ENCODE data around the gene CAPN2.
"Not testable (repeated sequence)": the region's sequence is repeated elsewhere in the genome, so short reads cannot be mapped to it uniquely, and the experiment has no call there.

CAPN2 gene

DNA sequence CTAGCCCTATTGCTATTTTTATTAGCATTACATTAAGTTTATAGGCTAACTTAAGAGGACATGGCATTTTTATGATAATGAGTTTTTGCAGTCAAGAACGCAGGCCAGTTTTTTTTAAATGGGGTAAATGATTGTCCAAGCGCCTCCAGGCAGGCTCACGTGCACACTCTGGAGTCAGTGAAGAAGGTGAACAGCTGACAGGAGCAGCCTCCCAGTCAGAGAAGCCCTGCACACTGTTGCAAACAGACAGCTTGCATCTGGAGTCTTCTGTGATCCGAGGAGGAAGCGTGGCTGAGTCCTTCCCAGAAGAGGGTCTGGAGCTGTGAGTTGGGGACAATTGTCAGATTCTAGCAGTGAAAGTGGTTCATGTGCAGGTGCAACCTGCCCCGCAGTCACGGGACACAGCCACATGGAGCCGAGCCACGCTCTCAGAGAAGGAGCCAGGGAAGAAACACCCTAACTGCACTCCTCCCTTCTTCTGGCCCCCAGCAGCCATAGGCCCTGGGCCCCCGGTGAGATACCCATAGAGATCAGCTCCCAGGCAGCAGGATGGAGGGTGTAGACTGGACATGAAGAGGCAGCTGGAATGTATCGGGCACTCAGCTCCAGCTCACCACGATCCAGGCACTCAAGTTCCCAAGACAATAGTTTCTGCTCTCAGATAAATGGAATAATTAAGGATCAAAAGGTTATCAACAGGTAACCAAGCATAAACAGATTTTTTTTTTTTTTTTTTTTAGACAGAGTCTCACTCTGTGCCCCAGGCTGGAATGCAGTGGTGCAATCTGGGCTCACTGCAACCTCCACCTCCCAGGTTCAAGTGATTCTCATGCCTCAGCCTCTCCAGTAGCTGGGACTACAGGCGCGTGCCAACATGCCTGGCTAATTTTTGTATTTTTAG lies 26.4 kb downstream of the CAPN2 start:
- DNase-seq (ENCODE audit: low read depth in 2 of 2) = no peak

- DNase-seq (ENCODE audit: low read depth in 2 of 2) = no peak
These were observed 27.2 kb downstream of the CAPN2 start for GRCh38 chr1:223739366-223740037.

DNA sequence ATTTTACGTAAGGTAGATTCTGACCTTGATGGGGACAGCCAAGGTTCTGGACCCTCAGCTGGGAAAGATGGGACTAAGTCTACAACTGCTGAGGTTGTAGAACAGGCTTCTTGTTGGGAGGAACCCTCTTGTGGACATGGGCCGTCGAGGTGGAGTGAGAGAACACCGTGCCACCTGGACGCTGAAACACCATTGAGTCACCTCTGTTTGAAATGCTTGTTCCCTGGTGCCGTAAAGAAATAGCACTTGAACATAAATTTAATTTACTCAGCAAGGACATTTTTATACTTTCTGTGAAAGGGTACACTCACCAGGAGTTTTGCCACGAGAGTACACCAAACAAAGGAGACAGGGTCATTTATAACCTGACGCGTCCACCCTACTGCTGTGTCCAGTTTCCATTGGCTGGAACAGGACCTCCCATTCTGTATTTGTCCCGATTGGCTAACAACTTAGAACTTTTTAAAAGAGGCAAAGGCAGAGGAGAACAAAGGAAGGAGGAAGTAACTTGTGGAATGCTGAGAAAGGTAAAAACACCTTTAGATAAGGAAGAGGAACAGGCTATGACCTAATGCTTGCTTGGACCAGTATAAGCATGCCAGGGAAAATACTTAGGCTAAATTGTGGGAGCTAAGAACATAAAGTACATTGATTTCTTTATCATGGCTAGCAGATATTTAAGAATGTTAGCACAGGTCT lies 27.8 kb downstream of the CAPN2 start:
- DNase-seq (ENCODE audit: low read depth in 2 of 2) = not testable (repeated sequence)

DNA sequence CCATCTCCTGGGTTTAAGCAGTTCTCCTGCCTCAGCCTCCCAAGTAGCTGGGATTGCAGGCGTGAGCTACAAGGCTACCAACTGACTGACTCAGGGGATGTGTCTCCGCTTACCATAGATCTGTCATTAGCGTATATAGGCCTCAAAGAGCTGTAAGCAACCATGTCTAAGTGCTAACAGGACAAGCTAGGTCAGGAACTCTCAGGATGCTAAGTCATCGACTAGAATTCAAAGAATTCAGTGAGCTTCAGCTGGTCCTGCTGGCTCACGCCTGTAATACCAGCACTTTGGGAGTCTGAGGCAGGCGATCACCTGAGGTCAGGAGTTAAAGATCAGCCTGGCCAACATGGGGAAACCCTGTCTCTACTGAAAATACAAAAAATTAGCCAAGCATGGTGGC lies 29.5 kb downstream of the CAPN2 start:
- no peak for DNase-seq (ENCODE audit: low read depth in 2 of 2)

GRCh38 chr1:223742856-223743517 lies 30.6 kb downstream of the CAPN2 start:
- DNase-seq (ENCODE audit: low read depth in 2 of 2) = no peak

DNA sequence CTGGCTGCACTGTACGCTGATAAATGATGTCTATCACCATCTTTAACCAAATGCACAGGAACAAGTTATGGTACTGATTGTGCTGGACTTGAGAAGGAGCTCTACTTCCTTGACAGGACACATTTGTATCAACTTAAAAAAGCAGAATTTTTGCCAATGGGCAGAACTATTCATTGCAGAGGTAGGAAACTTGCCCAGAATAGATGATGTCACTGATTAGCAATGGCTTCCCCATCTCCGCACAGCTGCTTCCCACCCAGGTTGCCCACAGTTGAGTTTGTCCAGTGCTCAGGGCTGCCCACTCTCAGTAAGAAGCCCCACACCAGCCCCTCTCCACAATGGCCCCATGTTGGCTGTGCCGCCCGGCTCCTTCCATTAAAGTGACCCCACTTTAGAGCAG lies 33.4 kb downstream of the CAPN2 start:
- DNase-seq (ENCODE audit: low read depth in 2 of 2) = no peak

GRCh38 chr1:223747838-223748335 lies 35.5 kb downstream of the CAPN2 start:
- no peak for DNase-seq (ENCODE audit: low read depth in 2 of 2)

GRCh38 chr1:223748405-223748772 lies 36.0 kb downstream of the CAPN2 start:
- DNase-seq (ENCODE audit: low read depth in 2 of 2) = no peak

DNA sequence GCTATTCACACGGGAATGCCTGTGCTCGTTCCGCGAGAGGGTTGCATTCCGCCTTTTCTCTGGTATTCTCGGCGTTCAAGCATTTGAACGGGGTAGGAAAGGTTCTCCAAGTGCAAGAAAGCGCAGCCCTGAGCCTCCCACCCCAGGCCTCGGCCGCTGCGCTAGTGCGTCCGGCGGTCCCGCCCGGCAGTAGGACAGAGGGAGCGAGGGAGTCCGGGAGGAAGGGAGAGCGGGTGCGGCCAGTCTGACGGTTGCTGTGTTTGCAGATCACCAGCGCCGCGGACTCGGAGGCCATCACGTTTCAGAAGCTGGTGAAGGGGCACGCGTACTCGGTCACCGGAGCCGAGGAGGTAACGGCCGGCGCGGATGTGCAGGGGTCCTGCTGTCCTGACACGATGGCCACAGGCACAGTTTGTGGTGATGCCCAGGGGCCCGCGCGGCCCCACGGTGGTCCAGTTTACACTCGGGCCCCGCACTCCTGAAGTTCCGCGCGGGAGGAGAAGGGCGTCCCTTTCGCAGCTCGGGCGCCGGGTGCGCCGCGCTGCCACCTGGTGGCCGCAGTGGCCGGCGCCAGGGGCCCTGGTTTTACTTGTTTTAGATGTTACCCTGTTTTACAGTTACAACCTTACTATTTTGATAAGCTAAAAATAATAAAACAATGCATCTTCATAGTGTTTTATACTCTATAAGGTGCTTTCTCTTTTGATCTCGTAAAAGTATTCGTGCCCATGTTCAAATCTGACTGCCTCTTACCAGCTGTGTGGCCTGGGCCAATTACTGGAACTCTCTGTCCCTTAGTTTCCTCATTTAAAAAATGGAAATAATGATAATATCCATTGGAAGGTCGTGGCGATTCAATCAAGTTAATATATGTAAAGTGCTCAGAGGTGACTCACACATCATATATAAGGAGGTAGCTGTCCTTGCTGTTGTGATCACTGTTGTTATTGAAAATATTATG lies 36.7 kb downstream of the CAPN2 start:
- DNase-seq (ENCODE audit: low read depth in 2 of 2) = no peak

GRCh38 chr1:223750730-223751570 lies 38.6 kb downstream of the CAPN2 start:
- DNase-seq (ENCODE audit: low read depth in 2 of 2) = no peak

DNA sequence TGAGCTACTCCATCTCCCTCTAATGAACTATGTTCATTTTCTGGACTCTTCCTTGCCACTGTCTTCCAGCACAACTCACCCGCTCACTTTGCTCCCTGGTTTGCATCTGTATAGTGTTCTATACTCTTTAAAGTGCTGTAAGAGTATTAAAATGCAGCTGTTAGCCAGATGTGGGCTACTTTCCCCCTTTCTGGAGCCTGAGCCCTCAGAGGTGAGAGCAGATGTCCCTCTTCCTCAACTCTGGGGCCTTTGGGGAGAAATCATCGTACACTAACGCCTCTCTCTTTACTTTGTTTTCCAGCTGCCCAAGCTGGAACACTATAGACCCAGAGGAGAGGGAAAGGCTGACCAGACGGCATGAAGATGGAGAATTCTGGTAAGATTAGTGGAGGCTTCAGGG lies 39.4 kb downstream of the CAPN2 start:
- DNase-seq (ENCODE audit: low read depth in 2 of 2) = no peak

DNA sequence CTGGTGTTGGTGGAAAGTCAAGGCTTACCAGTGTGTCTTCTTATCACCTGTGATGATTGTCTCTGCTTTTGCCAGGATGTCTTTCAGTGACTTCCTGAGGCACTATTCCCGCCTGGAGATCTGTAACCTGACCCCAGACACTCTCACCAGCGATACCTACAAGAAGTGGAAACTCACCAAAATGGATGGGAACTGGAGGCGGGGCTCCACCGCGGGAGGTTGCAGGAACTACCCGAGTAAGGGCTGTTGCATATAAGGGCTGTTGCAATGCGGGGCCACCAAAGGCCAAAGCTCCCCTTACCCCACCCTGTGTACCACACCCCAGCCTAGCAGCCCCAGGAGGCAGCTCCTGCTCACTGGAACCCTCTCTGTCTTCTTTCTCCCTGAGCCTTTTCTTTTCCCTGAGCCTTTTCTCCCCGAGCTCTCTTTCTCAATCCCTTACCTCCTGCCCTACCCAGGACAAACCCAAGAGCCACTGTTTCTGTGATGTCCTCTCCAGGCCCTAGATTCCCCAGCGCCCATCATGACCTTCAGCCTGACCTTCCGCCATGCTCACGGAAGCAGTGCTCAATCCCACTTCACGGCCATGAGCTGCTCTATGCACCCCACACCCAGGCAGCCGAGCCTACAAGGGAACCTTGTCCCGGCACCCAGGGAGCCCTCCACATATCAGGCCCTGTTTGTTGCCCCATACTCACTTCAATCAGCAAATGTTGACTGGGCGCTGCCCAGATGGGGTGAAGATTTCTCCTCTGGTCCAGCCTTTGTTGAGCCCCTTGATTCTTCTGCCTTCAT lies 40.6 kb downstream of the CAPN2 start:
- DNase-seq (ENCODE audit: low read depth in 2 of 2) = no peak

DNA sequence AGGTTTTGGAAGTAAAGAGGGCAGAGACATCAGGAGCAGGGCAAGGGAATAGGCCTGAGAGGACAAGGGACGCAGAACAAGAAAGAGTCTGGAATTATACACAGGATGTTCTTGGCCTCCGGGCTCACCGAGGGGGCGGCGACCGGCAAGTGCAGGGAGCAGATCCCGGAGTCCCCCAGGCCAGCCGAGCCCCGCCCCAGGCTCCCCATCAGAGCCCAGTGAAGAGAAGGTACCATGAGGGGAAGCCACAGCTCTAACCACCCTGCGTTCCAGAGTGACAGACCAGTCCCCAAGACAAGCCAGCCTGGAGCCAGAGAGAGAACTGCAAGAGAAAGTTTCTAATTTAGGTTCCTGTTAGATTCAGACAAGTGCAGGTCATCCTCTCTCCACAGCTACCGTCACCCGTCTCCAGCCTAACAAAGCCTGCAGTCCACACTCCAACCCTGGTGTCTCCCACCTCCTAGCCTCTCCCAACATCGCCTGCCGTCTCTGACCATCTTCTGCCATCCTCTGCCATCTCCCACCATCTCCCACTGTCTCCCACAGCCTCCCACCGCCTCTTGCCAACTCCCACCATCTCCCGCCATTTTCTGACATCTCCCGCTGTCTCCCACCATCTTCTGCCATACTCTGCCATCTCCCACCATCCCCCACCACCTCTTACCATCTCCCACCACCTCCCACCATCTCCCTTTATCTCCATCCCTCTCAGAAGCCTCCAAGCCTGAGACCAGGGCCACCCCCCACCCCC lies 42.5 kb downstream of the CAPN2 start:
- no peak for DNase-seq (ENCODE audit: low read depth in 2 of 2)

GRCh38 chr1:223755432-223755792 lies 43.1 kb downstream of the CAPN2 start:
- no peak for DNase-seq (ENCODE audit: low read depth in 2 of 2)

DNA sequence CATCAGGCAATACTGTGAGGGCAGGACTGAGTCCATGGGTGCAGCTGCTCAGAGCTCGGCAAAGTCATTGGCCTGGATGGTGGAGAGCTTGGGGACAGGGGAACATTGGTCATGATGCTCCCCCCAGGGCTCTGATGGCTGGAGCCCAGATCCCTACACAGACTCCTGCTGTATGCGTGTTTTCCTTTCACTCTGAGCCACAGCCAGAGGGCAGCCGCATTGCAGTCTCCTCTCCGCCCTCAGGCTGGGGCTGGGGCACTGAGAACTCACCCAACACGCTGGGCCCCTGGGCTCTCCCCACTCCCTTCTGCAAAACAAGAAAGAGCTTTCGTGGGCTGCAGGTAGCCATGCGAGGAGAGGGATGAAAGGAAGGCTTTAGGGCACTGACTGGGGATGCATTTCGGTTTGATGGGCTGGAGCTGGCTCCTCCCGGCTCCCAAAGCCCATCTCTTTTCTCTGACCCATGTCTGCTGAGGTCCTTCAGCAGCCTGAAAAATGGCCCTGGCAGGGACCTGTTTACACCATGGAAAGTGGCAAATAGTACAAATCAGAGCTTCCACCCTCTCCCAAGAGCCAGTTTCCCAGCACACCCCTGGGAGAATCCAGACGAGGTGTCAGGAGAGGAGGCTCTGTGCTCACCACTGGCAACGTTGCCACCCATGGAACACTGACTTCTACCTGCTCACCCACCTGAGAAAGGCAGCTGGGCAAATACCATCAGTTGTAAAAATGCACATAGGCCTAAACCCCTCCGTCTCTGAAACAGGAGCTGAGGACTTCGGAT lies 43.8 kb downstream of the CAPN2 start:
- DNase-seq (ENCODE audit: low read depth in 2 of 2) = no peak

GRCh38 chr1:223756806-223757700 lies 44.7 kb downstream of the CAPN2 start:
- no peak for DNase-seq (ENCODE audit: low read depth in 2 of 2)

Measured in fibroblast of skin of left quadriceps (primary cell).